ENCODE data around the gene PSMC2. TPM values are rescaled to one million over a fixed set of nuclear protein-coding genes. Genes with fewer than 3 reads are reported as not detected.

Gene PSMC2
- total RNA-seq, 4 donors from 2014 or later: 61.4 to 118 (median 90.9) TPM

DNA sequence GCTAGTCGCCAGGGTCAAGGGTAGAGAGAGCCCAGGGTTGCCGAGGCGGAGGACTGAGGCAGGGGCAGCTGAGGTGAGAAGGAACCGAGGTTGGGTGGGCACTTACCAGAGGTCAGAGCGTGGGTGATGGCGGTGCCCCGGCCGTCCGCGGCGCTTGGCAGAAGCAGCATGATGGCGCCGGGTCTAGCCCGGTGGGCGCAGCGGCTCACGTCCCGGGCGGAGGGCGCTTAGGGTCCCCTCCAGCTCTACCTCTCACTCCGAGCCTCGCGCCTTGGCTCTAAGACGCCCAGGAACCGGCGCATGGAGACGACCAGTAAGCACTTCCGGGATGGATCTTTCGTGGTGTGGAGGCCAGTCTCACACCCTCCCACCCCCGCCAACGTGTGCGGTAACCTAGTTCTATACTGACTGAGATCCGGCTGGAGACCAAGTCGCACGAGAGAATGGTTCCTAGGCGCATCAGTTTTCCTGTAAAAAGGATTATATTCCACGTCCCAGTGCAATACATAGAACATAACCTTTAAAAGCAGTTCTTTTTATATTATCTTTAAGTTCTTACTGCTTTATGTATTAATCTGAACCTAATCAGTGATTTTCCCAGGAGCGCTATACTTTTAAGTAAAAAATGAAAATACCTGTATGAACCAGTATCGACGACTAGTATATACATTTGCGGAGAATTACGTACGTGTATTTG lies 2.8 kb upstream of the PSMC2 start, which contains the start of gene DNAJC2:
DNAJC2 (minus strand) TSS at position 315 of the 697 bp plus-strand sequence; CDS start at position 170, 145 bp downstream.
- DNase-seq (ENCODE audit: low spot score in 2 of 2): peak; percentile 73 to 83
- Histone ChIP-seq H3K9me3 (no peaks in the 10 kb centered on the region), H3K27me3 (no peaks in the 10 kb centered on the region), H3K4me3 (peak within 1 kb of the TSS; percentile 74 to 94 (median 82)), H3K27ac (peak within 1 kb of the TSS; percentile 44 to 90 (median 86)), H3K4me1 (peaks cover 0 to 55% (median 30%) of the 10 kb centered on the region in 4 donors), H3K36me3 (peaks cover 0 to 22% (median 0%) of the 10 kb centered on the region in 3 donors)
- WGBS, 2 donors: 8 to 10% methylated on average over 41 to 43 of the region's 43 CpGs
- TF ChIP-seq POLR2A (IDR thresholded peaks at IDR 0.05) (peak in 1 of 2 donors; percentile 38), EP300 (IDR thresholded peaks at IDR 0.05) (peak in 1 of 2 donors; percentile 94)
- TF ChIP-seq, protein P1, sequence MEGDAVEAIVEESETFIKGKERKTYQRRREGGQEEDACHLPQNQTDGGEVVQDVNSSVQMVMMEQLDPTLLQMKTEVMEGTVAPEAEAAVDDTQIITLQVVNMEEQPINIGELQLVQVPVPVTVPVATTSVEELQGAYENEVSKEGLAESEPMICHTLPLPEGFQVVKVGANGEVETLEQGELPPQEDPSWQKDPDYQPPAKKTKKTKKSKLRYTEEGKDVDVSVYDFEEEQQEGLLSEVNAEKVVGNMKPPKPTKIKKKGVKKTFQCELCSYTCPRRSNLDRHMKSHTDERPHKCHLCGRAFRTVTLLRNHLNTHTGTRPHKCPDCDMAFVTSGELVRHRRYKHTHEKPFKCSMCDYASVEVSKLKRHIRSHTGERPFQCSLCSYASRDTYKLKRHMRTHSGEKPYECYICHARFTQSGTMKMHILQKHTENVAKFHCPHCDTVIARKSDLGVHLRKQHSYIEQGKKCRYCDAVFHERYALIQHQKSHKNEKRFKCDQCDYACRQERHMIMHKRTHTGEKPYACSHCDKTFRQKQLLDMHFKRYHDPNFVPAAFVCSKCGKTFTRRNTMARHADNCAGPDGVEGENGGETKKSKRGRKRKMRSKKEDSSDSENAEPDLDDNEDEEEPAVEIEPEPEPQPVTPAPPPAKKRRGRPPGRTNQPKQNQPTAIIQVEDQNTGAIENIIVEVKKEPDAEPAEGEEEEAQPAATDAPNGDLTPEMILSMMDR (IDR thresholded peaks at IDR 0.05): no peak

DNA sequence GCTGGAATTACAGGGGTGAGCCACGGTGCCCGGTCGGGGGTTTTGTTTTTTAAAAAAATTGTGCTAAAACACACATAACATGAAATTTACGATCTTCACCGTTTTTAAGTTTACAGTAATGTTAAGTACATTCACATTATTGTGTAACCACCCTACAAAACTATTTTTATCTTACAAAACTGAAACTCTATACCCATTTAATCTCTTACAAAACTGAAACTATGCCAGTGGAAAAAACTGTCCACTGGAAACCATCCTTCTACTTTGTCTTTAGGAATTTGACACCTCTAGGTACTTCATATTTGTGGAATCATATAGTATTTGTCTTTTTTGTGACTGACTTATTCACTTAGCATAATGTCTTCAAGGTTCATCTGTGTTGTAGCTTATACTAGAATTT lies 1.0 kb upstream of the PSMC2 start:
- peaks cover 0 to 67% (median 37%) of the 10 kb centered on the region in 4 donors for H3K4me1 ChIP-seq
- 92 to 96% methylated on average over 5 of the region's 5 CpGs for WGBS, 2 donors
- H3K4me3 ChIP-seq: no peak overlapping the region

DNA sequence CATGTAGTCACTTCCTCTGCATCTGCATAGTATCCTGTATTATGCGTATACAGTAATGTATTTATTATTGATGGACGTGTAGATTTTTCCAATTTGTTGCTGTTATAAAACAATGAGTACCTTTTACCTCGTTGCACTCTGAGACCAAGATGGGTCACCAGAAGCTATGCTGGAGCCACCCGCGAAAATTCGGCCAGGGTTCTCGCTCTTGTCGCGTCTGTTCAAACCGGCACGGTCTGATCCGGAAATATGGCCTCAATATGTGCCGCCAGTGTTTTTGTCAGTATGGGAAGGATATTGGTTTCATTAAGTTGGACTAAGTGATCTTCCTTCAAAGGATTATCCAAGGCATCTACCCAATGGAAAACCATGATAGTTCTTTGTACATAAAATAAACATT lies 1.0 kb downstream of the PSMC2 start:
- Histone ChIP-seq H3K36me3 (peaks cover 0 to 22% (median 0%) of the 10 kb centered on the region in 3 donors), H3K9me3 (no peaks in the 10 kb centered on the region), H3K4me3 (peak overlapping the region; percentile 62 to 86 (median 73)), H3K27ac (peak overlapping the region in 3 of 4 donors; percentile 75 to 96 (median 91)), H3K27me3 (no peaks in the 10 kb centered on the region), H3K4me1 (peaks cover 0 to 72% (median 31%) of the 10 kb centered on the region in 4 donors)
- WGBS, 2 donors: 19 to 36% methylated on average over 13 of the region's 13 CpGs
- TF ChIP-seq EP300 (IDR thresholded peaks at IDR 0.05) (no peak), POLR2A (IDR thresholded peaks at IDR 0.05) (no peak)
- TF ChIP-seq, protein P1 (IDR thresholded peaks at IDR 0.05): no peak
- DNase-seq (ENCODE audit: low spot score in 2 of 2): no peak

More for the DNA sequence above, 1.0 kb upstream of the PSMC2 start:
- H3K27me3 ChIP-seq: no peaks in the 10 kb centered on the region
- H3K27ac ChIP-seq: no peak overlapping the region
- no peaks in the 10 kb centered on the region for H3K9me3 ChIP-seq
- TF ChIP-seq, protein P1 (IDR thresholded peaks at IDR 0.05): no peak
- TF ChIP-seq POLR2A (IDR thresholded peaks at IDR 0.05): no peak
- no peak for TF ChIP-seq EP300 (IDR thresholded peaks at IDR 0.05)
- H3K36me3 ChIP-seq: peaks cover 0 to 10% (median 0%) of the 10 kb centered on the region in 3 donors
- no peak for DNase-seq (ENCODE audit: low spot score in 2 of 2)

DNA sequence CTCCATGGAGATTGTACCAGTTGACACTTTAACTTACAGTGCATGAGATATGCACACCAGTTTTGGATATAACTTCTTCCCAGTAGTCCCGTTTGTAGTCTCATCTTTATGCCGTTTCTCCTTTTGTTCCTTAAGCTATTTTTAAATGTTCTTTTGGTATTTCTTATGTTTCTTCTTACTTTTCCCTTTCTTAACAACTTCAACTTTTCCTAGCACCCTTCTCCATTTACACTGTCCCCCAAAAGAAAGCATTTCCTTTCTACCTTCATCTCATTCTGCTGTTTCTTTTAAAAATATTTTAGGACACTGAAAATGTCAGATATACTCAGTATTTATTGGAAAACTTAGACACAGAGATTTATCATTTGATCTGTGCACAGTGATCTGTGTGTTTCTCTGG lies 1.5 kb downstream of the PSMC2 start:
- DNase-seq (ENCODE audit: low spot score in 2 of 2): no peak
- Histone ChIP-seq H3K4me1 (peaks cover 0 to 68% (median 27%) of the 10 kb centered on the region in 4 donors), H3K36me3 (peaks cover 0 to 25% (median 0%) of the 10 kb centered on the region in 3 donors), H3K27ac (peak overlapping the region in 1 of 4 donors; percentile 96), H3K9me3 (no peaks in the 10 kb centered on the region), H3K4me3 (peak overlapping the region in 2 of 4 donors; percentile 63 to 86), H3K27me3 (no peaks in the 10 kb centered on the region)
- 46 to 52% methylated on average over 2 of the region's 2 CpGs for WGBS, 2 donors
- TF ChIP-seq, protein P1 (IDR thresholded peaks at IDR 0.05): no peak
- no peak for TF ChIP-seq EP300 (IDR thresholded peaks at IDR 0.05)
- TF ChIP-seq POLR2A (IDR thresholded peaks at IDR 0.05): no peak

DNA sequence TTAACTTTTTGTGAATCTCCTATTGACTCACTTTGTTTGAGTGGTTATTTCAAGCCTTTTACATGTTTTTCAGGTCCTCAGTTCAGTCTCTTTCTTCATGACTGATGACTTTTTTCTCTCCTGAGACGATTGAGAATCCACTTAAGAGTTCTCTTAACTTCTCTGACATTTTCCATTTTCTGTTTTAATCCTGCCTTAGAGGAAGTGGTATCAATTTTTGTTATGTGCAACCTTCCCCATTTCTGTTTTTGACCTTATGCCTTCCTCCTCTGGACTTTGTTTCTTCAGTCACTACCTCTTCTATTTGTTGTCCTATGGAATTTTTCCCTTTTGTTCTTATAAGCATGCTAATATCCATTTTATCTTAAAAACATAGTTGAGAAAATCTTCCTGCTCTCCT lies 2.4 kb downstream of the PSMC2 start:
- Histone ChIP-seq H3K36me3 (peaks cover 0 to 27% (median 0%) of the 10 kb centered on the region in 3 donors), H3K27ac (no peak overlapping the region), H3K27me3 (no peaks in the 10 kb centered on the region), H3K4me1 (peaks cover 0 to 67% (median 26%) of the 10 kb centered on the region in 4 donors), H3K9me3 (no peaks in the 10 kb centered on the region), H3K4me3 (no peak overlapping the region)
- 55 to 75% methylated on average over 1 of the region's 1 CpG for WGBS, 2 donors
- TF ChIP-seq, protein P1 (IDR thresholded peaks at IDR 0.05): no peak
- TF ChIP-seq EP300 (IDR thresholded peaks at IDR 0.05) (no peak), POLR2A (IDR thresholded peaks at IDR 0.05) (no peak)
- DNase-seq (ENCODE audit: low spot score in 2 of 2): no peak
